ENCODE data around the gene TMEM238. TPM values are rescaled to one million over a fixed set of nuclear protein-coding genes. Genes with fewer than 3 reads are reported as not detected.
"Not testable (repeated sequence)": the region's sequence is repeated elsewhere in the genome, so short reads cannot be mapped to it uniquely, and the experiment has no call there.

TMEM238 gene
- total RNA-seq, 2 experiments from 2014 or later: 14.2 to 14.3 TPM

DNA sequence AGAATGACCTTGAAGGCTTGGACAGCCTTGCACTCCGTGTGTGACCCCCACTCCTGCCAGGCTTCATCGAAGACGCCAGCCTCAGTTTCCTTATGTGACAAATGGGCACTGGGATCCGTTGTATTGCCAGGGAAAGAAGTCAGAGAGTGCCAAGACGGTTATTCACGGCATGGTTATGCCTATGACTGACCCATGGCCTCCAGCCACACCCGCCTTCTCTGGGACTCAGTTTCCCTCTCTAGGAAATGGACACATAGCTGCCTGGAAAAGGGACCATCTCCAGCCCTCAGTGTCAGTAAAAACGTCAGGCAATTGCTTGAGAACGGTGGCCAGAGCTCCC, 24.4 kb upstream of the TMEM238 start:
- H3K27me3 ChIP-seq (ENCODE audit: control insufficient read depth in 1 of 2, insufficient read depth in 2 of 2, low read length in 2 of 2): no peaks in the 10 kb centered on the region
- H3K9me3 ChIP-seq (ENCODE audit: control insufficient read depth in 1 of 2, insufficient read depth in 1 of 2, low read length in 2 of 2): peaks cover 0 to 3% of the 10 kb centered on the region in 2 experiments
- Mint-ChIP-seq H3K36me3 (ENCODE audit: low read depth) (peaks cover 42% of the 10 kb centered on the region), H3K4me1 (ENCODE audit: low read depth) (peaks cover 29% of the 10 kb centered on the region), H3K9me3 (no peaks in the 10 kb centered on the region), H3K4me3 (peak overlapping the region; percentile 94), H3K27me3 (no peaks in the 10 kb centered on the region), H3K27ac (peak overlapping the region; percentile 99)
- CTCF ChIA-PET: no interaction called here
- DNase-seq (no peak), ATAC-seq (ENCODE audit: poor library complexity) (no peak)
- POLR2A ChIA-PET: interaction anchor here (0.8 to 2.7 kb wide), 4 partner anchors 13 to 149 kb away, joined by 3 to 13 read pairs (median 4); partner anchors contain the start of gene KMT5C
- peak overlapping the region; percentile 44 to 100 for H3K27ac ChIP-seq (ENCODE audit: low read depth in 1 of 2, low read length in 2 of 2)
- intact Hi-C loops (cut with DNase I, micrococcal nuclease): loop anchor here (1.0 to 10.0 kb wide), 9 partner anchors 24 to 290 kb away; partner anchors contain the start of genes KMT5C (in 2 of the 2), C19orf85 (in 1 of the 2), ISOC2 (in 1 of the 2) and PPP6R1 (in 1 of the 2)
- peak overlapping the region; percentile 61 for H3K4me3 ChIP-seq (ENCODE audit: low read length)
- peaks cover 30% of the 10 kb centered on the region for H3K4me1 ChIP-seq (ENCODE audit: insufficient read depth, low read length)
- peaks cover 16% of the 10 kb centered on the region for H3K36me3 ChIP-seq (ENCODE audit: insufficient read depth, low read length)
- TF ChIP-seq, protein P1, sequence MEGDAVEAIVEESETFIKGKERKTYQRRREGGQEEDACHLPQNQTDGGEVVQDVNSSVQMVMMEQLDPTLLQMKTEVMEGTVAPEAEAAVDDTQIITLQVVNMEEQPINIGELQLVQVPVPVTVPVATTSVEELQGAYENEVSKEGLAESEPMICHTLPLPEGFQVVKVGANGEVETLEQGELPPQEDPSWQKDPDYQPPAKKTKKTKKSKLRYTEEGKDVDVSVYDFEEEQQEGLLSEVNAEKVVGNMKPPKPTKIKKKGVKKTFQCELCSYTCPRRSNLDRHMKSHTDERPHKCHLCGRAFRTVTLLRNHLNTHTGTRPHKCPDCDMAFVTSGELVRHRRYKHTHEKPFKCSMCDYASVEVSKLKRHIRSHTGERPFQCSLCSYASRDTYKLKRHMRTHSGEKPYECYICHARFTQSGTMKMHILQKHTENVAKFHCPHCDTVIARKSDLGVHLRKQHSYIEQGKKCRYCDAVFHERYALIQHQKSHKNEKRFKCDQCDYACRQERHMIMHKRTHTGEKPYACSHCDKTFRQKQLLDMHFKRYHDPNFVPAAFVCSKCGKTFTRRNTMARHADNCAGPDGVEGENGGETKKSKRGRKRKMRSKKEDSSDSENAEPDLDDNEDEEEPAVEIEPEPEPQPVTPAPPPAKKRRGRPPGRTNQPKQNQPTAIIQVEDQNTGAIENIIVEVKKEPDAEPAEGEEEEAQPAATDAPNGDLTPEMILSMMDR (IDR thresholded peaks at IDR 0.05): no peak

DNA sequence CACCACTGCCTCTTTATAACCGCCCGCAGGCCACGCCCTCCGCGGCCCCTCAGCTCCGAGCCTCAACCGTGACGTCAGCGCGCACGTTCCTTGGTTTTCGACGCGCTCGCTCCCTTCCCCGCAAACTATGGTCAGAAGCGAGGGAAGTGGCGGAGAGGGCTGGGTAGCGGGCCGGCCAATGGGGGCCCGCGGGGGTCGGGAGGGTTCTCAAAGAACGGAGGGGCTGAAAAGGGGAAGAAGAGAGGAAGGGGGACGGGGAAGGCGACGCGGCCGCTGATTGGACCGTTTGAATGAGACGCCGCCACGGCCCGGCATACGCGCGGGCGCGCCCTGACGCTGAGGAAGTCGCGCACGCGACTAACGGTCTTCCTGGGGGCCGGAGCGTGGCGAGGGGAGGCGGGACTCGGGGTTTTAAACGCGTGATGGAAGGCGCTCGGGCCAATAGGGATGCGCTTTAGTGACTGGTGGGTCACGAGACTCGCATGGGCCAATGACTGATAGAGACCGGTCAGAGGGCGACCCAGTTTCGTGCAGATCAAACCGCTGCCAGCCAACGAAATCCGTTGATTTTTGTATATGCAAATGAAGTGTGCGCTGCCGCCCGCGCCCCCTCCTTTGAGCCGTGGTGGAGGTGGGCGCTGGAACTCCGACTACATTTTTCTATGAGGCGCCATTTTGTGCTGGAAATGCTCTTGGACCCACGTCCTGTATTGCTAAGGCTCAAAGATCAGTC, 23.9 kb upstream of the TMEM238 start:
- intact Hi-C loops (cut with DNase I, micrococcal nuclease): loop anchor here (1.0 to 10.0 kb wide), 9 partner anchors 23 to 289 kb away; partner anchors contain the start of genes KMT5C (in 2 of the 2), C19orf85 (in 1 of the 2), ISOC2 (in 1 of the 2) and PPP6R1 (in 1 of the 2)
- Mint-ChIP-seq H3K9me3 (no peaks in the 10 kb centered on the region), H3K36me3 (ENCODE audit: low read depth) (peaks cover 47% of the 10 kb centered on the region), H3K4me3 (peak overlapping the region; percentile 94), H3K4me1 (ENCODE audit: low read depth) (peaks cover 29% of the 10 kb centered on the region), H3K27ac (peak overlapping the region; percentile 99), H3K27me3 (no peaks in the 10 kb centered on the region)
- ChIA-PET POLR2A (interaction anchor here (0.6 to 2.7 kb wide), 28 partner anchors 9 to 1271 kb away, joined by 3 to 45 read pairs (median 6); partner anchors contain the start of genes FIZ1, HSPBP1, ISOC2 and KMT5C), CTCF (interaction anchor here (1.2 kb wide), 1 partner anchor 247 kb away, joined by 3 read pairs; no protein-coding TSS in a partner anchor)
- TF ChIP-seq, protein P1 (IDR thresholded peaks at IDR 0.05): no peak
- H3K9me3 ChIP-seq (ENCODE audit: control insufficient read depth in 1 of 2, insufficient read depth in 1 of 2, low read length in 2 of 2): peaks cover 0 to 3% of the 10 kb centered on the region in 2 experiments
- H3K4me3 ChIP-seq (ENCODE audit: low read length): peak overlapping the region; percentile 61
- H3K4me1 ChIP-seq (ENCODE audit: insufficient read depth, low read length): peaks cover 30% of the 10 kb centered on the region
- no peaks in the 10 kb centered on the region for H3K27me3 ChIP-seq (ENCODE audit: control insufficient read depth in 1 of 2, insufficient read depth in 2 of 2, low read length in 2 of 2)
- peak overlapping the region; percentile 96 to 100 for H3K27ac ChIP-seq (ENCODE audit: low read depth in 1 of 2, low read length in 2 of 2)
- DNase-seq (peak; percentile 91 to 99 (median 96)), ATAC-seq (ENCODE audit: poor library complexity) (peak; percentile 92)
- H3K36me3 ChIP-seq (ENCODE audit: insufficient read depth, low read length): peaks cover 22% of the 10 kb centered on the region

DNA sequence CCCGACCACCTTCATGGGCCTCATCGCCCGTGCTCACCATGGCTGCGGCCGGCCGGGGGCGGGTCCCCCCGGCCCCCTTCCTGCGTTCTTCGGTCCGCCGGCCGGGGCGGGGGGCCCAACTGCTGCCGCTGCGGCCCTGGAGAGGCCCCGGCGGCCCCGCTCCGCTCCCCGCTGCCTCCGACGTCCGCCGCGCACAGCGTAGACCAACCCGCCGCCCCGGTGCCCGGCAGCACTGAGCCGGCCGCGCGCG, 23.4 kb upstream of the TMEM238 start, which contains the start of gene UBE2S:
UBE2S (minus strand) TSS at position 239 of the 250 bp plus-strand sequence; CDS start at position 40, 199 bp downstream.
- H3K27ac Mint-ChIP-seq: peak within 1 kb of the TSS; percentile 99
- H3K4me3 Mint-ChIP-seq: peak within 1 kb of the TSS; percentile 94
- not testable (repeated sequence) for DNase-seq; H3K9me3 ChIP-seq (ENCODE audit: control insufficient read depth in 1 of 2, insufficient read depth in 1 of 2, low read length in 2 of 2); ATAC-seq (ENCODE audit: poor library complexity); H3K9me3 Mint-ChIP-seq; H3K27me3 Mint-ChIP-seq; H3K27me3 ChIP-seq (ENCODE audit: control insufficient read depth in 1 of 2, insufficient read depth in 2 of 2, low read length in 2 of 2)
- Histone ChIP-seq H3K4me1 (ENCODE audit: insufficient read depth, low read length) (peaks cover 30% of the 10 kb centered on the region), H3K36me3 (ENCODE audit: insufficient read depth, low read length) (peaks cover 27% of the 10 kb centered on the region), H3K4me3 (ENCODE audit: low read length) (peak within 1 kb of the TSS; percentile 61), H3K27ac (ENCODE audit: low read depth in 1 of 2, low read length in 2 of 2) (peak within 1 kb of the TSS; percentile 96 to 100)
- ChIA-PET CTCF (interaction anchor here (1.2 kb wide), 1 partner anchor 247 kb away, joined by 3 read pairs; no protein-coding TSS in a partner anchor), POLR2A (interaction anchor here (0.6 to 2.7 kb wide), 26 partner anchors 8 to 1270 kb away, joined by 3 to 45 read pairs (median 6); partner anchors contain the start of genes FIZ1, HSPBP1, ISOC2 and KMT5C)
- peaks cover 29% of the 10 kb centered on the region for H3K4me1 Mint-ChIP-seq (ENCODE audit: low read depth)
- intact Hi-C loops (cut with DNase I, micrococcal nuclease): loop anchor here in 1 of 2 experiments (5.0 to 10.0 kb wide), 5 partner anchors 55 to 227 kb away; partner anchors contain the start of genes C19orf85, ISOC2, KMT5C and PPP6R1
- peaks cover 52% of the 10 kb centered on the region for H3K36me3 Mint-ChIP-seq (ENCODE audit: low read depth)

Measured in CD4-positive, alpha-beta T cell (primary cell).